HG03159 (cell line): ENCODE measurements around the gene CHSY3.

Experiments
- ATAC-seq: cut with Tn5 transposase; IDR thresholded peaks from one replicate; pipeline ENCODE4 v1.9.1; 2021; ENCODE audit warnings: mild to moderate bottlenecking, moderate library complexity; ENCODE audit not compliant: unreplicated experiment

Gene CHSY3

GRCh38 chr5:130090569-130091270 is 186.5 kb downstream of the CHSY3 start:
- no peak for ATAC-seq

- ATAC-seq, result no peak
These were observed 188.7 kb downstream of the CHSY3 start for GRCh38 chr5:130092991-130093390.

- ATAC-seq, result no peak
These were observed 192.2 kb downstream of the CHSY3 start for GRCh38 chr5:130096483-130096882.

GRCh38 chr5:130099008-130099407 is 194.7 kb downstream of the CHSY3 start:
- ATAC-seq, result no peak

GRCh38 chr5:130102375-130102774 is 198.1 kb downstream of the CHSY3 start:
- peak; percentile 68 for ATAC-seq

- ATAC-seq, result no peak
These were observed 198.7 kb downstream of the CHSY3 start for GRCh38 chr5:130102960-130103359.

GRCh38 chr5:130104895-130105688 is 200.8 kb downstream of the CHSY3 start:
- no peak for ATAC-seq

GRCh38 chr5:130106480-130106879 is 202.2 kb downstream of the CHSY3 start:
- no peak for ATAC-seq

GRCh38 chr5:130109152-130109551 is 204.9 kb downstream of the CHSY3 start:
- peak; percentile 70 for ATAC-seq

GRCh38 chr5:130110328-130110727 is 206.1 kb downstream of the CHSY3 start:
- ATAC-seq, result no peak

- ATAC-seq, result no peak
These were observed 207.5 kb downstream of the CHSY3 start for GRCh38 chr5:130111746-130112145.

GRCh38 chr5:130112246-130112645 is 208.0 kb downstream of the CHSY3 start:
- ATAC-seq, result peak; percentile 58

- ATAC-seq, result no peak
These were observed 211.4 kb downstream of the CHSY3 start for GRCh38 chr5:130115686-130116085.

- ATAC-seq, result no peak
These were observed 212.2 kb downstream of the CHSY3 start for GRCh38 chr5:130116462-130116861.

- ATAC-seq, result no peak
These were observed 212.7 kb downstream of the CHSY3 start for GRCh38 chr5:130116972-130117371.

- no peak for ATAC-seq
These were observed 222.5 kb downstream of the CHSY3 start for GRCh38 chr5:130126746-130127145.

- ATAC-seq, result no peak
These were observed 231.2 kb downstream of the CHSY3 start for GRCh38 chr5:130135506-130135905.

GRCh38 chr5:130136300-130136699 is 232.0 kb downstream of the CHSY3 start:
- ATAC-seq, result no peak

- no peak for ATAC-seq
These were observed 233.4 kb downstream of the CHSY3 start for GRCh38 chr5:130137681-130138080.

- no peak for ATAC-seq
These were observed 234.3 kb downstream of the CHSY3 start for GRCh38 chr5:130138406-130139045.

GRCh38 chr5:130141659-130142320 is 237.5 kb downstream of the CHSY3 start:
- ATAC-seq, result peak; percentile 69
